ENCODE data around the gene KRTAP19-7.

DNA sequence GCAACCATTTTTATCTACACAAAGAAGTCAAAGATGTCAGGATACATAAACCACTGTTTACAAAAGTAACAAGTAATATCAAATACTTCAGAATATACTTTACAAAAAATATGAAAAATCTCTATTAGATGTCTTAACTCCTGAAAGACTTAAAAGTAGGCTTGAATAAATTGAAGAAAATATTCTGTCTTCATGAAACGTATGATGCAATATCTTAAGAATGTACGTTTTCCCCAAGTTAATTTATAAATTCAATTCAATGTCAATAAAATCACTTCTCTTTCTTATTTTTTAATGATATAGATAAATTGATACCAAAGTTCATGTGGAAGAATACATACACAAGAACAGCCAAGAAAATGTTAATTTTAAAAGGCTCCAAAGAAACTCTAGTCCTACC is 6.0 kb downstream of the KRTAP19-7 start:
- TF ChIP-seq, protein P1, sequence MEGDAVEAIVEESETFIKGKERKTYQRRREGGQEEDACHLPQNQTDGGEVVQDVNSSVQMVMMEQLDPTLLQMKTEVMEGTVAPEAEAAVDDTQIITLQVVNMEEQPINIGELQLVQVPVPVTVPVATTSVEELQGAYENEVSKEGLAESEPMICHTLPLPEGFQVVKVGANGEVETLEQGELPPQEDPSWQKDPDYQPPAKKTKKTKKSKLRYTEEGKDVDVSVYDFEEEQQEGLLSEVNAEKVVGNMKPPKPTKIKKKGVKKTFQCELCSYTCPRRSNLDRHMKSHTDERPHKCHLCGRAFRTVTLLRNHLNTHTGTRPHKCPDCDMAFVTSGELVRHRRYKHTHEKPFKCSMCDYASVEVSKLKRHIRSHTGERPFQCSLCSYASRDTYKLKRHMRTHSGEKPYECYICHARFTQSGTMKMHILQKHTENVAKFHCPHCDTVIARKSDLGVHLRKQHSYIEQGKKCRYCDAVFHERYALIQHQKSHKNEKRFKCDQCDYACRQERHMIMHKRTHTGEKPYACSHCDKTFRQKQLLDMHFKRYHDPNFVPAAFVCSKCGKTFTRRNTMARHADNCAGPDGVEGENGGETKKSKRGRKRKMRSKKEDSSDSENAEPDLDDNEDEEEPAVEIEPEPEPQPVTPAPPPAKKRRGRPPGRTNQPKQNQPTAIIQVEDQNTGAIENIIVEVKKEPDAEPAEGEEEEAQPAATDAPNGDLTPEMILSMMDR (conservative IDR thresholded peaks at IDR 0.05 in 1 of 2, IDR thresholded peaks at IDR 0.05 in 1 of 2; ENCODE audit: extremely low read depth in 1 of 2, insufficient read depth in 1 of 2, low read depth in 1 of 2, low read length in 2 of 2) = no peak
- no peak for TF ChIP-seq EZH2 (IDR thresholded peaks at IDR 0.05; ENCODE audit: borderline replicate concordance, low read length)
